Osteoblast (primary cell): ENCODE results near the gene KCTD5. TPM values are rescaled to one million over a fixed set of nuclear protein-coding genes. Genes with fewer than 3 reads are reported as not detected.

Source experiments
- DNase-seq: peaks from one replicate; pipeline ENCODE4 v3.0.0; 2011; ENCODE audit warnings: low spot score, mixed read lengths; ENCODE audit not compliant: insufficient read length; ENCODE audit errors: missing footprints
- H2AFZ ChIP-seq: 2 replicates; pipeline ENCODE4 v1.6.0; 2011; ENCODE audit warnings: mild to moderate bottlenecking, low read length
- H3K27ac ChIP-seq: 2 replicates; pipeline ENCODE4 v1.5.1; 2011; ENCODE audit warnings: mild to moderate bottlenecking, low read depth, low read length, moderate library complexity
- H3K27me3 ChIP-seq: 2 replicates; pipeline ENCODE4 v1.6.0; 2012; ENCODE audit warnings: mild to moderate bottlenecking, control low read depth, inconsistent platforms, low read length, moderate library complexity; ENCODE audit not compliant: insufficient read depth
- H3K36me3 ChIP-seq: 2 replicates; pipeline ENCODE4 v1.5.1; 2011; ENCODE audit warnings: mild to moderate bottlenecking, low read length, control low read depth, moderate library complexity; ENCODE audit not compliant: insufficient read depth
- H3K4me1 ChIP-seq: 2 replicates; pipeline ENCODE4 v1.5.1; 2011; ENCODE audit warnings: mild to moderate bottlenecking, low read length, control low read depth, moderate library complexity; ENCODE audit not compliant: insufficient read depth
- H3K4me2 ChIP-seq: 2 replicates; pipeline ENCODE4 v1.6.0; 2011; ENCODE audit warnings: mild to moderate bottlenecking, low read length; ENCODE audit not compliant: insufficient read depth
- H3K4me3 ChIP-seq: fragments of 200-600 bp; sonication (generic); 3 replicates; pipeline ENCODE4 v1.5.1; 2012; ENCODE audit warnings: mild to moderate bottlenecking, low read length, inconsistent platforms; ENCODE audit not compliant: insufficient read depth
- H3K79me2 ChIP-seq: 2 replicates; pipeline ENCODE4 v1.6.0; 2012; ENCODE audit warnings: mild to moderate bottlenecking, low read length, control low read depth, inconsistent platforms; ENCODE audit not compliant: insufficient read depth
- H3K9me3 ChIP-seq: 2 replicates; pipeline ENCODE4 v1.5.1; 2011; ENCODE audit warnings: low read depth, low read length, control low read depth
- H4K20me1 ChIP-seq: 2 replicates; pipeline ENCODE4 v1.6.0; 2012; ENCODE audit warnings: mild to moderate bottlenecking, low read length, control low read depth; ENCODE audit not compliant: insufficient read depth
- total RNA-seq: library from RNA; depleted of rRNA; stranded (reverse); fragments of >200 nt; gene quantifications from 2 replicates; pipeline ENCODE4 v1.2.3, GENCODE V29; 2012
- TF ChIP-seq, protein P1 (sequence below): IDR thresholded peaks from 2 replicates; pipeline ENCODE4 v1.5.1; 2011; ENCODE audit warnings: mild to moderate bottlenecking, low read depth, low read length, moderate library complexity; ENCODE audit errors: extremely low read depth

Gene KCTD5
- total RNA-seq, 1 donor: 21.7 TPM

DNA sequence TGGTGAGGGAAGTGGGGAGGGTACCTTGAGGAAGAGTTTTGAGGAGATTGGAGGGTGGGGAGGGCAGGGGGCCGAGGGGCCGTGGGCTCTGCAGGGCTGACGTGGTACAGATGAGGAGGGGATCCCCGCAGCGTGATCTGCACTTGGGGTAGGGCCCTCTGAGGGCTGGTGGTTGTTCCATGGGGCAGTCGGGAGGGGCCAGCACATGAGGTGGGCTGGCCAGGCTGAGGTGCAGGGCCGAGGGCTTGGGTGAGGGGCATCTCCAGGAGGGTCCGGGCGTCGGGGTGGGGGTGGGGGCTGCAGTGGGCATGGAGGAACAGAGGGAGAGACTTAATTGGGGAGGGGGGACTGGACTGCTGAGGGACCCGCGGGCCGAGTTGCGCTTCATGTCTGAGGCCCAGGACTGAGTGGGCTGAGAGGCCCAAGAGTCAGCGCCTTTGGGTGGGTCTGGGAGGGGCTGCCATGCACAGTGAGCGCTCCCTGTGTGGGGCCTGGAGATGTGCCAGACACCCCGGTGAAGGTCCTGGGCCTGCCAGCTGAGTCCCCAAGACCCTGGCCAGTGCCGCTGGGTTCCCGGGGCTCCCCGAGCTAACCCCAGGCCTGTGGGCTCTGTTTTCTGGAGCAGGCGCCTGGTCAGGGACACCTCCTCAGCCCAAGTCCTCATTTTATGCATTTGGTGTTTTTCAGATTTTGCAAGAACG, 24.4 kb downstream of the KCTD5 start:
- Histone ChIP-seq H3K4me2 (no peak overlapping the region), H3K27ac (no peak overlapping the region), H3K4me3 (no peak overlapping the region), H4K20me1 (peaks cover 28% of the 10 kb centered on the region), H2AFZ (no peak overlapping the region), H3K27me3 (no peaks in the 10 kb centered on the region), H3K79me2 (peaks cover 30% of the 10 kb centered on the region), H3K36me3 (peaks cover 27% of the 10 kb centered on the region), H3K9me3 (no peaks in the 10 kb centered on the region), H3K4me1 (no peaks in the 10 kb centered on the region)
- TF ChIP-seq, protein P1, sequence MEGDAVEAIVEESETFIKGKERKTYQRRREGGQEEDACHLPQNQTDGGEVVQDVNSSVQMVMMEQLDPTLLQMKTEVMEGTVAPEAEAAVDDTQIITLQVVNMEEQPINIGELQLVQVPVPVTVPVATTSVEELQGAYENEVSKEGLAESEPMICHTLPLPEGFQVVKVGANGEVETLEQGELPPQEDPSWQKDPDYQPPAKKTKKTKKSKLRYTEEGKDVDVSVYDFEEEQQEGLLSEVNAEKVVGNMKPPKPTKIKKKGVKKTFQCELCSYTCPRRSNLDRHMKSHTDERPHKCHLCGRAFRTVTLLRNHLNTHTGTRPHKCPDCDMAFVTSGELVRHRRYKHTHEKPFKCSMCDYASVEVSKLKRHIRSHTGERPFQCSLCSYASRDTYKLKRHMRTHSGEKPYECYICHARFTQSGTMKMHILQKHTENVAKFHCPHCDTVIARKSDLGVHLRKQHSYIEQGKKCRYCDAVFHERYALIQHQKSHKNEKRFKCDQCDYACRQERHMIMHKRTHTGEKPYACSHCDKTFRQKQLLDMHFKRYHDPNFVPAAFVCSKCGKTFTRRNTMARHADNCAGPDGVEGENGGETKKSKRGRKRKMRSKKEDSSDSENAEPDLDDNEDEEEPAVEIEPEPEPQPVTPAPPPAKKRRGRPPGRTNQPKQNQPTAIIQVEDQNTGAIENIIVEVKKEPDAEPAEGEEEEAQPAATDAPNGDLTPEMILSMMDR: no peak
- peak; percentile 82 for DNase-seq

DNA sequence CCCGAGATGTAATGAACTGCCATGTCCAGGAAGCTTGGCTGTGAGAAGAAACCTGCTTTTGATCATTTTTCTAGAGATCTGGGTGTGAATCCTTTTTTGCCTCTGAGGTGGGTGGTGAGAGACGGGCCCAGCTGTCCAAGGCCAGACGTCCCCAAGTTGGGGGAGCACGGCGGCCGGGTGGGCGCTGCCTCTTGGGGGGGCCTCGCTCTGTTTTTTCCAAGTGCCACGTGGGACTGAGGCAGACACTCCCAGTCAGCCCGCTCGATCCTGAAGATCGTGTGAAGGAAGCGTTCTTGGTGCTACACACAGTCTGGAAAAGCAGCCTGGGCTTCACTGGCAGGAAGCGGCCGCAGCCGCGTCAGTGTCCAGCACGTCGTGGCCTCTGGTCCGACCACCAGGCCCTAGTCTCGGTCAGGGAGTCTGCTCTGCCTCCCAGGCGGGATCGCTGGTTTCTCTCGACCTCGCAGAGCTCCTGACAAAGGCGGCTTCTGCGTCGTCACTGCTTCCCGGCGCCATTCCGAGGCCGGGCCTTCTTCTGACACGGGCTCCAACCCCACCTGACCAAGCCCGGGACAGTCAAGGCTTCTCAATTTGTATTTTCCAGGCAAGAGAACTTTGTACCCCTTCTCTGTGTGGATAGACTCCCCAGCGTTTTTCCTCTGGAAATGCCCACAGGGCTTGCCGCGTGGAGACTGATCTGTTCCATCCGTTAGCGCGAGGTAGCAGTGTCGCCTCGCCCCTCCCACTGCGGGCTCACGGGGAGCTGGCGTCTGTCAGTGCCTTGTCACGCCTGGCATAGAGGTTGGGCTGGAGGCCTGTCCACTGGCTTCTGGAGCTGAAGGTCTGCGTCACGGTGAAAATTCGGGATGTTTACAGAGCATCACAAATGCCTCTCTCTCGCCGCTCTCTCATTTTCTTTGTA, 25.3 kb downstream of the KCTD5 start:
- Histone ChIP-seq H3K9me3 (no peaks in the 10 kb centered on the region), H3K27me3 (no peaks in the 10 kb centered on the region), H3K4me3 (no peak overlapping the region), H3K36me3 (peaks cover 26% of the 10 kb centered on the region), H3K79me2 (peaks cover 23% of the 10 kb centered on the region), H3K27ac (no peak overlapping the region), H3K4me1 (no peaks in the 10 kb centered on the region), H2AFZ (no peak overlapping the region), H4K20me1 (peaks cover 26% of the 10 kb centered on the region), H3K4me2 (no peak overlapping the region)
- TF ChIP-seq, protein P1: no peak
- DNase-seq: peak; percentile 59

DNA sequence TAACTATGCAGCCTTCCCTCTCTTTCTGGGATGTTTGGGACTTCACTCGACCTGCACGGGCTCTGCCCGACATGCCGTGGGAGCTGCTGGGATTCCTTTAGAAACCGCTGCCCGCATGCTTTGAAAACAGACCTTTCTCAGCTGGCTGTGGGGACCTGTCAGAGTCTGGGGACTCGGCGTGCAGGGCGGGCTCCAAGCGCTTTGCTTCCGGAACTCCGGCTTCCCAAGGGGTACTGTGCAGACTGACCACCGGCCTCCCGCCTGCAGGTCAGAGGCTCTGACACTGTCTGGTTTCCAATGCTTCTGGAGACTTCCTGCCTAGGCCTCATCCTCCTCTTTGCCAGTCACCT, 25.9 kb downstream of the KCTD5 start:
- peaks cover 22% of the 10 kb centered on the region for H3K36me3 ChIP-seq
- TF ChIP-seq, protein P1: no peak
- H3K9me3 ChIP-seq: no peaks in the 10 kb centered on the region
- no peak for DNase-seq
- no peaks in the 10 kb centered on the region for H3K27me3 ChIP-seq
- no peaks in the 10 kb centered on the region for H3K4me1 ChIP-seq
- no peak overlapping the region for H3K4me2 ChIP-seq
- peaks cover 21% of the 10 kb centered on the region for H4K20me1 ChIP-seq
- peaks cover 20% of the 10 kb centered on the region for H3K79me2 ChIP-seq
- no peak overlapping the region for H2AFZ ChIP-seq
- H3K27ac ChIP-seq: no peak overlapping the region
- no peak overlapping the region for H3K4me3 ChIP-seq
